ENCODE measurements around the gene SLC39A13.

The SLC39A13 gene

DNA sequence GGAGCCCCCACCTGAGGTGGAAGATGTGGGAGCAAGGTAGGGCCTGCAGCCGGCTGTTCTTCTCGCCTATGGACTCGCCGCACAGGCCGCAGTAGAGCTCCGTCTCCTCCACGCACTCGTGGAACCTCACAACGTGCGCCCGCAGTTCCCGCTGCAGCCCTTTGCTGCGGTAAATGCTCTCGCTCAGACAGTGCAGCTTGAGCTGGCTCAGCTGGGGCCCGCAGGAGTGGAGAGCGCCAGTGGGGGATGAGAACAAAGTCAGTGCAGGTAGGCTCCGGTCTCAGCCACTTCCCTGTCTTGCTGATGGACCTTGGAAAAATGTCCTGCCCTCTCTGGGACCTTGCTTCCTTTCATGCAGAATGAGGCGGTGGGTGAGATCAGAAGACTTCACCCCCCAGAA, 30.3 kb downstream of the SLC39A13 start:
- TF ChIP-seq SPI1 (IDR thresholded peaks at IDR 0.05; ENCODE audit: borderline replicate concordance, low read depth): no peak
- no peak for TF ChIP-seq GABPA (IDR thresholded peaks at IDR 0.05; ENCODE audit: low read depth)
- TF ChIP-seq, protein P1, sequence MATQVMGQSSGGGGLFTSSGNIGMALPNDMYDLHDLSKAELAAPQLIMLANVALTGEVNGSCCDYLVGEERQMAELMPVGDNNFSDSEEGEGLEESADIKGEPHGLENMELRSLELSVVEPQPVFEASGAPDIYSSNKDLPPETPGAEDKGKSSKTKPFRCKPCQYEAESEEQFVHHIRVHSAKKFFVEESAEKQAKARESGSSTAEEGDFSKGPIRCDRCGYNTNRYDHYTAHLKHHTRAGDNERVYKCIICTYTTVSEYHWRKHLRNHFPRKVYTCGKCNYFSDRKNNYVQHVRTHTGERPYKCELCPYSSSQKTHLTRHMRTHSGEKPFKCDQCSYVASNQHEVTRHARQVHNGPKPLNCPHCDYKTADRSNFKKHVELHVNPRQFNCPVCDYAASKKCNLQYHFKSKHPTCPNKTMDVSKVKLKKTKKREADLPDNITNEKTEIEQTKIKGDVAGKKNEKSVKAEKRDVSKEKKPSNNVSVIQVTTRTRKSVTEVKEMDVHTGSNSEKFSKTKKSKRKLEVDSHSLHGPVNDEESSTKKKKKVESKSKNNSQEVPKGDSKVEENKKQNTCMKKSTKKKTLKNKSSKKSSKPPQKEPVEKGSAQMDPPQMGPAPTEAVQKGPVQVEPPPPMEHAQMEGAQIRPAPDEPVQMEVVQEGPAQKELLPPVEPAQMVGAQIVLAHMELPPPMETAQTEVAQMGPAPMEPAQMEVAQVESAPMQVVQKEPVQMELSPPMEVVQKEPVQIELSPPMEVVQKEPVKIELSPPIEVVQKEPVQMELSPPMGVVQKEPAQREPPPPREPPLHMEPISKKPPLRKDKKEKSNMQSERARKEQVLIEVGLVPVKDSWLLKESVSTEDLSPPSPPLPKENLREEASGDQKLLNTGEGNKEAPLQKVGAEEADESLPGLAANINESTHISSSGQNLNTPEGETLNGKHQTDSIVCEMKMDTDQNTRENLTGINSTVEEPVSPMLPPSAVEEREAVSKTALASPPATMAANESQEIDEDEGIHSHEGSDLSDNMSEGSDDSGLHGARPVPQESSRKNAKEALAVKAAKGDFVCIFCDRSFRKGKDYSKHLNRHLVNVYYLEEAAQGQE (IDR thresholded peaks at IDR 0.05; ENCODE audit: insufficient replicate concordance, low read depth): no peak
- TF ChIP-seq, protein P2, sequence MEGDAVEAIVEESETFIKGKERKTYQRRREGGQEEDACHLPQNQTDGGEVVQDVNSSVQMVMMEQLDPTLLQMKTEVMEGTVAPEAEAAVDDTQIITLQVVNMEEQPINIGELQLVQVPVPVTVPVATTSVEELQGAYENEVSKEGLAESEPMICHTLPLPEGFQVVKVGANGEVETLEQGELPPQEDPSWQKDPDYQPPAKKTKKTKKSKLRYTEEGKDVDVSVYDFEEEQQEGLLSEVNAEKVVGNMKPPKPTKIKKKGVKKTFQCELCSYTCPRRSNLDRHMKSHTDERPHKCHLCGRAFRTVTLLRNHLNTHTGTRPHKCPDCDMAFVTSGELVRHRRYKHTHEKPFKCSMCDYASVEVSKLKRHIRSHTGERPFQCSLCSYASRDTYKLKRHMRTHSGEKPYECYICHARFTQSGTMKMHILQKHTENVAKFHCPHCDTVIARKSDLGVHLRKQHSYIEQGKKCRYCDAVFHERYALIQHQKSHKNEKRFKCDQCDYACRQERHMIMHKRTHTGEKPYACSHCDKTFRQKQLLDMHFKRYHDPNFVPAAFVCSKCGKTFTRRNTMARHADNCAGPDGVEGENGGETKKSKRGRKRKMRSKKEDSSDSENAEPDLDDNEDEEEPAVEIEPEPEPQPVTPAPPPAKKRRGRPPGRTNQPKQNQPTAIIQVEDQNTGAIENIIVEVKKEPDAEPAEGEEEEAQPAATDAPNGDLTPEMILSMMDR (IDR thresholded peaks at IDR 0.05; ENCODE audit: insufficient read depth, low read length): no peak
- no peak for TF ChIP-seq POLR2AphosphoS5 (IDR thresholded peaks at IDR 0.05; ENCODE audit: low read depth)
- Histone ChIP-seq H3K4me3 (replicated peaks; ENCODE audit: insufficient read depth, low read length) (no peak overlapping the region), H3K27me3 (ENCODE audit: insufficient read depth, poor library complexity, severe bottlenecking) (no peaks in the 10 kb centered on the region), H3K27ac (replicated peaks) (no peak overlapping the region)
- no peak for DNase-seq (ENCODE audit: low read depth in 1 of 2, low spot score in 1 of 2)

DNA sequence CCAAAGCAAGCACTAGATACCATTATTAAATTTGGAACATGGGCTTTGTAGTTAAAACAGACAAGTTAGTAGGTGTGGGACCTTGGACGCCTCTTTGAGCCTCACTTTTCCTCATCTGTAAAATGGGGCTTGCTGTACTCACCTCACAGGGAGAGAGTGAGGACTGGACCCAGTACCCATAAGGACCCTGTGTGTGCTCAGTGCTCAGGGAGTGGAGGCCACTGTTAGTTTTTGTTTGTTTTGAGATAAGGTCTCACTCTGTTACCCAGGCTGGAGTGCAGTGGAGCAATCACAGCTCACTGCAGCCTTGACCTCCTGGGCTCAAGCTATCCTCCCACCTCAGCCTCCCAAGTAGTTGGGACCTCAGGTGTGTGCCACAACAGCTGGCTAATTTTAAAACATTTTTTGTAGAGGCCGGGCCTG, 31.7 kb downstream of the SLC39A13 start:
- no peak for DNase-seq (ENCODE audit: low read depth in 1 of 2, low spot score in 1 of 2)
- TF ChIP-seq SPI1 (IDR thresholded peaks at IDR 0.05; ENCODE audit: borderline replicate concordance, low read depth) (no peak), GABPA (IDR thresholded peaks at IDR 0.05; ENCODE audit: low read depth) (no peak), POLR2AphosphoS5 (IDR thresholded peaks at IDR 0.05; ENCODE audit: low read depth) (no peak)
- TF ChIP-seq, protein P1 (IDR thresholded peaks at IDR 0.05; ENCODE audit: insufficient replicate concordance, low read depth): no peak
- TF ChIP-seq, protein P2 (IDR thresholded peaks at IDR 0.05; ENCODE audit: insufficient read depth, low read length): no peak
- Histone ChIP-seq H3K4me3 (replicated peaks; ENCODE audit: insufficient read depth, low read length) (no peak overlapping the region), H3K27ac (replicated peaks) (no peak overlapping the region), H3K27me3 (ENCODE audit: insufficient read depth, poor library complexity, severe bottlenecking) (no peaks in the 10 kb centered on the region)

DNA sequence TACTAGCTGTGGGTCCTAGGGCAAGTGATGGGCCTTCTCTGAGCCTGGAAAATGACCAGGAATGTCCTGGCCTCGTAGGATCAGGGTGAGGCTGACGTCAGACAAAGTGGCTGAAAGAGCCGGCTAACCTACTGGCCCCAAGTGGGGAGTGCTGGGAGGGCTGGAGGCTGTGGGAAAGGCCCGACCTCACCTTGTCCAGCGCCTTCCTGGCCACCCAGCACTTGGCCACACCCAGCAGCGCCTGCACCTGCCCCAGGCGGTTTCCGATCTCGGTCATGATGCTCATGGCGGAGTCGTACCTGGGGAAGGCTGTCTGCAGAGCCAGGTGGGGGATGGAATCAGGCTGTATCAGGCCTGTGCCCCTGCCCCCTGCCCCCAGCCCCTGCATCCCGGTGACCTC, 33.0 kb downstream of the SLC39A13 start:
- H3K27ac ChIP-seq (replicated peaks): no peak overlapping the region
- DNase-seq (ENCODE audit: low read depth in 1 of 2, low spot score in 1 of 2): no peak
- no peaks in the 10 kb centered on the region for H3K27me3 ChIP-seq (ENCODE audit: insufficient read depth, poor library complexity, severe bottlenecking)
- TF ChIP-seq SPI1 (IDR thresholded peaks at IDR 0.05; ENCODE audit: borderline replicate concordance, low read depth) (no peak), POLR2AphosphoS5 (IDR thresholded peaks at IDR 0.05; ENCODE audit: low read depth) (no peak), GABPA (IDR thresholded peaks at IDR 0.05; ENCODE audit: low read depth) (no peak)
- TF ChIP-seq, protein P1 (IDR thresholded peaks at IDR 0.05; ENCODE audit: insufficient replicate concordance, low read depth): no peak
- TF ChIP-seq, protein P2 (IDR thresholded peaks at IDR 0.05; ENCODE audit: insufficient read depth, low read length): no peak
- no peak overlapping the region for H3K4me3 ChIP-seq (replicated peaks; ENCODE audit: insufficient read depth, low read length)

Data from HL-60 (cell line).